T-cell (primary cell): ENCODE measurements around the gene PLXNB3. TPM values are rescaled to one million over a fixed set of nuclear protein-coding genes. Genes with fewer than 3 reads are reported as not detected.

ENCODE experiments used
- ATAC-seq, 4 experiments: fragments of 200-7000 bp in 3 of 4; fragments of 150-1000 bp in 1 of 4; cut with Tn5 transposase; replicated peaks in 1 of 4; 1 replicate in 3 of 4; 2 replicates in 1 of 4; pipeline ENCODE4 v1.10.0; 2021; ENCODE audit warnings: moderate library complexity in 3 of 4, mild to moderate bottlenecking in 2 of 4, moderate number of reproducible peaks in 1 of 4
- CTCF ChIA-PET, 2 donors: fragments of 300-600 bp; sonication (Branson Sonifier 250); formaldehyde crosslinking; loops; one replicate each; lab custom pipeline; 2022; ENCODE audit warnings: antibody characterized with exemption in 2 of 2; lab: Charles Lee
- POLR2A ChIA-PET, 2 donors: fragments of 300-600 bp; sonication (Branson Sonifier 250); formaldehyde crosslinking; loops; one replicate each; lab custom pipeline; 2022; ENCODE audit warnings: antibody characterized with exemption in 2 of 2; lab: Charles Lee
- DNase-seq, 35 experiments: peaks; one replicate each; pipeline versions ENCODE4 v3.0.0 to v3.0.0-alpha.2; 2013 to 2023
- H3K27ac ChIP-seq: one replicate; pipeline ENCODE4 v1.5.1; 2013; ENCODE audit warnings: low read length
- H3K27me3 ChIP-seq, 2 experiments: replicated peaks in 1 of 2; 1 replicate in 1 of 2; 2 replicates in 1 of 2; pipeline versions ENCODE4 v1.6.1 to v1.7.0; 2013; ENCODE audit warnings: low read length in 1 of 2, mixed read lengths in 1 of 2; ENCODE audit not compliant: control insufficient read depth in 2 of 2, insufficient read depth in 2 of 2; ENCODE audit errors: extremely low read depth in 1 of 2
- H3K36me3 ChIP-seq, 2 donors: 1 replicate in 1 of 2; 2 replicates in 1 of 2; pipeline versions ENCODE4 v1.6.1 to v1.7.0; 2013; ENCODE audit warnings: low read length in 1 of 2; ENCODE audit not compliant: control insufficient read depth in 2 of 2, insufficient read depth in 1 of 2; ENCODE audit errors: extremely low read depth in 1 of 2
- H3K4me1 ChIP-seq, 2 experiments: 1 replicate in 1 of 2; 2 replicates in 1 of 2; pipeline versions ENCODE4 v1.6.1 to v1.7.0; 2013; ENCODE audit warnings: low read length in 2 of 2, mixed read lengths in 1 of 2; ENCODE audit not compliant: insufficient read depth in 2 of 2, control insufficient read depth in 1 of 2; ENCODE audit errors: extremely low read depth in 1 of 2
- H3K4me3 ChIP-seq, 2 donors: 1 replicate in 1 of 2; 2 replicates in 1 of 2; pipeline versions ENCODE4 v1.5.1 to v1.7.0; 2013; ENCODE audit warnings: mild to moderate bottlenecking in 2 of 2, low read length in 1 of 2, moderate library complexity in 1 of 2; ENCODE audit not compliant: control insufficient read depth in 1 of 2; ENCODE audit errors: extremely low read depth in 1 of 2
- H3K9me3 ChIP-seq: 2 replicates; pipeline ENCODE4 v1.7.0; 2013
- H3K27ac Mint-ChIP-seq, 2 donors: one replicate each; pipeline ENCODE4 v1.8.0; 2020 to 2021; ENCODE audit warnings: mild to moderate bottlenecking in 2 of 2, mixed read lengths in 2 of 2
- H3K27me3 Mint-ChIP-seq, 2 donors: one replicate each; pipeline ENCODE4 v1.8.0; 2021 to 2022; ENCODE audit warnings: mixed read lengths in 2 of 2
- H3K36me3 Mint-ChIP-seq: one replicate; pipeline ENCODE4 v1.8.0; 2021; ENCODE audit warnings: mixed read lengths
- H3K4me1 Mint-ChIP-seq, 3 donors: one replicate each; pipeline ENCODE4 v1.8.0; 2020 to 2022; ENCODE audit warnings: mixed read lengths in 3 of 3, mild to moderate bottlenecking in 1 of 3
- H3K4me3 Mint-ChIP-seq, 3 donors: one replicate each; pipeline ENCODE4 v1.8.0; 2020 to 2022; ENCODE audit warnings: mild to moderate bottlenecking in 3 of 3, mixed read lengths in 3 of 3, moderate library complexity in 3 of 3
- H3K9me3 Mint-ChIP-seq, 3 donors: one replicate each; pipeline ENCODE4 v1.8.0; 2020 to 2022; ENCODE audit warnings: mixed read lengths in 3 of 3
- WGBS: methylation state at CpG from one replicate; pipeline ENCODE4 v1.1.5; 2013; ENCODE audit warnings: missing lambda C conversion rate; ENCODE audit not compliant: insufficient coverage; 5-methylcytosine and 5-hydroxymethylcytosine counted together
- total RNA-seq, 35 experiments: library from RNA in 6 of 35; stranded (reverse) in 6 of 35; fragments of 120-200 nt in 1 of 35; gene quantifications; one replicate each; pipeline versions ENCODE4 v1.2.1 to v1.2.4 and lab custom pipeline; 2013 to 2026

PLXNB3 gene
- total RNA-seq, 5 donors from 2014 or later (not counting 1 experiment from before 2014, with no cell fraction given), result 0.28 to 0.47 (median 0.43) TPM; not detected in 1

GRCh38 chrX:153765138-153766079 is 1.4 kb downstream of the PLXNB3 start:
- Histone ChIP-seq H3K4me1 (peaks cover 0 to 18% of the 10 kb centered on the region in 2 experiments), H3K27ac (no peak overlapping the region), H3K9me3 (no peaks in the 10 kb centered on the region), H3K36me3 (no peaks in the 10 kb centered on the region), H3K27me3 (peaks cover 0 to 3% of the 10 kb centered on the region in 2 experiments), H3K4me3 (no peak overlapping the region)
- H3K27me3 Mint-ChIP-seq, result peaks cover 0 to 4% of the 10 kb centered on the region in 2 donors
- DNase-seq (peak in 1 of 35 experiments; percentile 2), ATAC-seq (no peak)
- no peaks in the 10 kb centered on the region for H3K9me3 Mint-ChIP-seq
- POLR2A ChIA-PET, result no interaction called here
- H3K36me3 Mint-ChIP-seq, result no peaks in the 10 kb centered on the region
- CTCF ChIA-PET, result interaction anchor here in 1 of 2 donors (0.9 kb wide), 1 partner anchor 71 kb away, joined by 3 read pairs; no protein-coding TSS in a partner anchor
- H3K4me1 Mint-ChIP-seq, result peaks cover 7 to 12% (median 11%) of the 10 kb centered on the region in 3 donors
- 87% methylated on average over 3 of the region's 27 CpGs for WGBS
- no peak overlapping the region for H3K4me3 Mint-ChIP-seq
- no peak overlapping the region for H3K27ac Mint-ChIP-seq

GRCh38 chrX:153766098-153766817 is 2.2 kb downstream of the PLXNB3 start:
- H3K4me1 ChIP-seq, result peaks cover 0 to 18% of the 10 kb centered on the region in 2 experiments
- H3K27me3 Mint-ChIP-seq, result peaks cover 0 to 4% of the 10 kb centered on the region in 2 donors
- H3K4me3 Mint-ChIP-seq, result no peak overlapping the region

GRCh38 chrX:153766871-153767673 is 3.0 kb downstream of the PLXNB3 start:
- 86% methylated on average over 28 of the region's 56 CpGs for WGBS
- H3K4me3 ChIP-seq, result no peak overlapping the region
- Mint-ChIP-seq H3K27ac (no peak overlapping the region), H3K4me3 (no peak overlapping the region), H3K9me3 (no peaks in the 10 kb centered on the region), H3K4me1 (peaks cover 7 to 12% (median 11%) of the 10 kb centered on the region in 3 donors), H3K27me3 (peaks cover 0 to 4% of the 10 kb centered on the region in 2 donors), H3K36me3 (no peaks in the 10 kb centered on the region)
- H3K27ac ChIP-seq, result no peak overlapping the region
- ChIA-PET CTCF (no interaction called here), POLR2A (no interaction called here)
- H3K36me3 ChIP-seq, result no peaks in the 10 kb centered on the region
- H3K4me1 ChIP-seq, result peaks cover 0 to 18% of the 10 kb centered on the region in 2 experiments
- ATAC-seq (no peak), DNase-seq (peak in 2 of 35 experiments; percentile 2 to 4)
- peaks cover 0 to 3% of the 10 kb centered on the region in 2 experiments for H3K27me3 ChIP-seq
- no peaks in the 10 kb centered on the region for H3K9me3 ChIP-seq

More at GRCh38 chrX:153766098-153766817, 2.2 kb downstream of the PLXNB3 start:
- WGBS, result 46% methylated on average over 4 of the region's 21 CpGs
- no peak overlapping the region for H3K27ac ChIP-seq
- ChIA-PET POLR2A (no interaction called here), CTCF (interaction anchor here in 1 of 2 donors (0.9 kb wide), 1 partner anchor 71 kb away, joined by 3 read pairs; no protein-coding TSS in a partner anchor)
- H3K36me3 ChIP-seq, result no peaks in the 10 kb centered on the region
- peaks cover 7 to 12% (median 11%) of the 10 kb centered on the region in 3 donors for H3K4me1 Mint-ChIP-seq
- H3K9me3 ChIP-seq, result no peaks in the 10 kb centered on the region
- H3K9me3 Mint-ChIP-seq, result no peaks in the 10 kb centered on the region
- no peaks in the 10 kb centered on the region for H3K36me3 Mint-ChIP-seq
- peaks cover 0 to 3% of the 10 kb centered on the region in 2 experiments for H3K27me3 ChIP-seq
- ATAC-seq (peak in 2 of 4 experiments; percentile 44 to 48), DNase-seq (peak in 2 of 35 experiments; percentile 11 to 17)
- H3K4me3 ChIP-seq, result no peak overlapping the region
- no peak overlapping the region for H3K27ac Mint-ChIP-seq

- ChIA-PET POLR2A (no interaction called here), CTCF (no interaction called here)
- Mint-ChIP-seq H3K9me3 (no peaks in the 10 kb centered on the region), H3K4me1 (peaks cover 7 to 12% (median 11%) of the 10 kb centered on the region in 3 donors), H3K27ac (no peak overlapping the region), H3K27me3 (peaks cover 0 to 4% of the 10 kb centered on the region in 2 donors), H3K36me3 (no peaks in the 10 kb centered on the region), H3K4me3 (no peak overlapping the region)
- no peak overlapping the region for H3K4me3 ChIP-seq
- no peaks in the 10 kb centered on the region for H3K9me3 ChIP-seq
- no peaks in the 10 kb centered on the region for H3K36me3 ChIP-seq
- no peak for ATAC-seq
- peaks cover 0 to 18% of the 10 kb centered on the region in 2 experiments for H3K4me1 ChIP-seq
- peaks cover 0 to 3% of the 10 kb centered on the region in 2 experiments for H3K27me3 ChIP-seq
- 100% methylated on average over 6 of the region's 20 CpGs for WGBS
- H3K27ac ChIP-seq, result no peak overlapping the region
- DNase-seq, result peak in 1 of 35 experiments; percentile 2
These were observed 3.6 kb downstream of the PLXNB3 start for GRCh38 chrX:153767674-153768055.

GRCh38 chrX:153768311-153769157 is 4.5 kb downstream of the PLXNB3 start:
- no peak for ATAC-seq
- Mint-ChIP-seq H3K4me3 (no peak overlapping the region), H3K4me1 (peaks cover 7 to 12% (median 11%) of the 10 kb centered on the region in 3 donors), H3K27ac (no peak overlapping the region), H3K27me3 (peaks cover 0 to 4% of the 10 kb centered on the region in 2 donors), H3K9me3 (no peaks in the 10 kb centered on the region), H3K36me3 (no peaks in the 10 kb centered on the region)
- Histone ChIP-seq H3K9me3 (no peaks in the 10 kb centered on the region), H3K27ac (no peak overlapping the region), H3K4me3 (no peak overlapping the region), H3K4me1 (peaks cover 0 to 18% of the 10 kb centered on the region in 2 experiments), H3K27me3 (no peaks in the 10 kb centered on the region), H3K36me3 (no peaks in the 10 kb centered on the region)
- 94% methylated on average over 3 of the region's 22 CpGs for WGBS
- peak in 1 of 35 experiments; percentile 2 for DNase-seq
- CTCF ChIA-PET, result no interaction called here
- POLR2A ChIA-PET, result no interaction called here
